ENCODE data around the gene FOXK2.

DNA sequence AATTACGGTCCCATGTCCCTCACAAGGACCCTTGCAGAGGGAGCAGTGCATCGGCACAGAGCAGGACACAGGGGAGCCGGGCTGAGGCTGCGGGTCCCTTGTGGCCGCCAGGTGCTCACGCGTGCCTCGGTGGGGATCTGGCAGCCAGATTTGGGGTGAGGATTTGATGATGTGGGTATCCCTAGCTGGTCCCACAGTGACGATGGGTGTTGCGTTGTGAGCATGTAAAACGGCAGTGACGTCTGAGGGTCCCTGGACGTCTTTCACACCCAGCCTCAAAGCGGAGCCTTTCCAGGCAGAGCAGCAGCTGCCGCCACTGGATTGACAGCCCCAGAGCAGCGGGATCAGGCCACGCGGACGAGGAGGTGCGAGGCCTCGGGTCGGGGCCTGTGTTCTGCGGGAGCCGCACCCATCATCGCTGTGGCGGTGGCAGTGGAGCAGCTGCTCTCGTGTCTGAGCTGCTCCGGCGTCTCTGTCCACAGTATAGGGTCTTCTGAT lies 74.1 kb downstream of the FOXK2 start:
- no peak for TF ChIP-seq MYC (IDR thresholded peaks at IDR 0.05; ENCODE audit: low read depth, low read length)
- TF ChIP-seq, protein P1, sequence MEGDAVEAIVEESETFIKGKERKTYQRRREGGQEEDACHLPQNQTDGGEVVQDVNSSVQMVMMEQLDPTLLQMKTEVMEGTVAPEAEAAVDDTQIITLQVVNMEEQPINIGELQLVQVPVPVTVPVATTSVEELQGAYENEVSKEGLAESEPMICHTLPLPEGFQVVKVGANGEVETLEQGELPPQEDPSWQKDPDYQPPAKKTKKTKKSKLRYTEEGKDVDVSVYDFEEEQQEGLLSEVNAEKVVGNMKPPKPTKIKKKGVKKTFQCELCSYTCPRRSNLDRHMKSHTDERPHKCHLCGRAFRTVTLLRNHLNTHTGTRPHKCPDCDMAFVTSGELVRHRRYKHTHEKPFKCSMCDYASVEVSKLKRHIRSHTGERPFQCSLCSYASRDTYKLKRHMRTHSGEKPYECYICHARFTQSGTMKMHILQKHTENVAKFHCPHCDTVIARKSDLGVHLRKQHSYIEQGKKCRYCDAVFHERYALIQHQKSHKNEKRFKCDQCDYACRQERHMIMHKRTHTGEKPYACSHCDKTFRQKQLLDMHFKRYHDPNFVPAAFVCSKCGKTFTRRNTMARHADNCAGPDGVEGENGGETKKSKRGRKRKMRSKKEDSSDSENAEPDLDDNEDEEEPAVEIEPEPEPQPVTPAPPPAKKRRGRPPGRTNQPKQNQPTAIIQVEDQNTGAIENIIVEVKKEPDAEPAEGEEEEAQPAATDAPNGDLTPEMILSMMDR (IDR thresholded peaks at IDR 0.05; ENCODE audit: extremely low read depth in 1 of 2, insufficient read depth in 1 of 2, low read depth in 1 of 2, low read length in 2 of 2): no peak
- no peak for TF ChIP-seq EZH2 (IDR thresholded peaks at IDR 0.05; ENCODE audit: borderline replicate concordance, low read depth, low read length, severe bottlenecking)
- TF ChIP-seq POLR2A (IDR thresholded peaks at IDR 0.05; ENCODE audit: low read depth, low read length): no peak
- TF ChIP-seq POLR2AphosphoS5 (IDR thresholded peaks at IDR 0.05; ENCODE audit: insufficient read depth, low read depth, low read length): no peak
- TF ChIP-seq, protein P2, sequence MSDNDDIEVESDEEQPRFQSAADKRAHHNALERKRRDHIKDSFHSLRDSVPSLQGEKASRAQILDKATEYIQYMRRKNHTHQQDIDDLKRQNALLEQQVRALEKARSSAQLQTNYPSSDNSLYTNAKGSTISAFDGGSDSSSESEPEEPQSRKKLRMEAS (IDR thresholded peaks at IDR 0.05; ENCODE audit: insufficient read depth, insufficient read length): no peak
- no peak for TF ChIP-seq JUN (IDR thresholded peaks at IDR 0.05; ENCODE audit: borderline replicate concordance, insufficient read depth, insufficient read length, low read depth)
- no peak for TF ChIP-seq FOS (IDR thresholded peaks at IDR 0.05; ENCODE audit: borderline replicate concordance, insufficient read depth, low read length)

Measured in endothelial cell of umbilical vein (primary cell).